GM18873 (cell line): Measurements from ENCODE around the gene HNRNPLL.

Experiments
- ATAC-seq: cut with Tn5 transposase; IDR thresholded peaks from one replicate; pipeline ENCODE4 v1.9.1; 2021; ENCODE audit warnings: mild to moderate bottlenecking, moderate library complexity, moderate number of reproducible peaks; ENCODE audit not compliant: unreplicated experiment, low FRiP score

The HNRNPLL gene

DNA sequence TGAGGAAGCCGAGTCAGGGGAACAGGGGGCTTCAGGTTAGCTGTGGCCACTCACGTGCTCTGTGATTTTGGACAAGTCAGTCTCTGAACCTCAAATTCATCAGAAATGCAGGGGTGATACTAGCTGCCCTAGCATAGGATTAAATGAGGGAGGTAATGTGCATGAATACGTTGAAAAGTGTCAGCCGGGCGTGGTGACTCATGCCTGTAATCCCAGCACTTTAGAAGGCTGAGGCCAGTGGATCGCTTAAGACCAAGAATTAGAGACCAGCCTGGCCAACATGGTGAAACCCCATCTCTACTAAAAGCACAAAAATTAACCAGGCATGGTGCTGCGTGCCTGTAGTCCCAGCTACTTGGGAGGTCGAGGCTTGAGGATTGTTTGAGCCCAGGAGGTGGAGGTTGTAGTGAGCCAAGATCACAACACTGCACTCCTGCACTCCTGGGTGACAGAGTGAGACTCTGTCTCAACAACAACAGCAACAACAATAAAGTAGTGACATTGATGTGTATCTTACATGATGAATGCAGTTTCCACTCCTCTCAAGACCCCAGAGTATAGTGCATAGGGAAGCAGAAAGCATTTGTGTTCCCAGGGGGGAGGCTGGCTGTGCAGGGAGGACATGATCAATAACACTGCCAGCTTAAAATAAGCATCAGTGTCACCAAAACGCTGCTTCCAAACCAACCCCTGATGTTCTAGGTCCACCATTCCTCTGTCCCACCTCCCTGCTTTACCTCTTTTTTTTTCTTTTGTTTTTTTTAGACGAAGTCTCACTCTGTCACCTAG, 68.8 kb downstream of the HNRNPLL start:
- ATAC-seq: no peak

- ATAC-seq: peak; percentile 96
Observed at GRCh38 chr2:38533180-38533579, 69.5 kb downstream of the HNRNPLL start.

DNA sequence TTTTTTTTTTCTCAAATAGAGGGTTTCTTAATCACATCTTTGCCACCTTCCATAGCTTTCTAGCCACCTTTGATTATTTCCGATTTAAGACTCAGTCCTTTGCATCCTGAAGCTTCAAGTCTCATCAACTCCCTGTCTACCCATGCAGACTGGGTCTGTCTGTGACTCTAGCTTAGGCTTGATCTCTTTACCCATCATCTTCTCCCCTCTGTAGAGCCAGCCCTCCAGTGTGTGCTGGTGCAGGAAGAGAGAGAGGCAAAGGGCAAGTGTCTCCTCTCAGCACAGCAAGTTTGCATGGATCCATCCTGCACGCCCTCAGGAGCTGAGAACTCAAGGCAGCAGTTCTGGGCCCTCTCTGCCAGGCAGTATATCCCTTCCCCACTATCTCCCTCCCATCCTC, 70.4 kb downstream of the HNRNPLL start:
- ATAC-seq: no peak

DNA sequence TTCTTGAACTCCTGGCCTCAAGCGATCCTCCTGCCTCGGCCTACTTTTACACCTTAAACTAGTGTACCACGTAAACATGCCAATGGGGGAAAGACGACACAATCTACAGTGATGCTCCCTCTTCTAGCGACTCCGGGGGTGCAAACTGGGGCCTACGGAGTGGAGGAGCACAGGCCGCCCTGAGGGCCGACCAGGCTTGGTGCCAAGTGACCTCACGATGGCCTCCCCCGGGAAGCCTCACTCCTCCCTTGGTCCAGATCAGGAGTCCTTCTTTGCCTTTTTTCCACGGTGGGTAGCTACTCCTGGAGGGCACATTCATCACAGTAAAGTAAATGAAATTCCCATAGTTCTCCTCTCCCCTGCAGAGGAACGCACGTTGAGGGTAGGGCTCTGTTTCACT, 73.5 kb downstream of the HNRNPLL start:
- no peak for ATAC-seq

- ATAC-seq: no peak
Observed at GRCh38 chr2:38528534-38528933, 74.2 kb downstream of the HNRNPLL start.

GRCh38 chr2:38528008-38528442, 74.7 kb downstream of the HNRNPLL start:
- no peak for ATAC-seq

DNA sequence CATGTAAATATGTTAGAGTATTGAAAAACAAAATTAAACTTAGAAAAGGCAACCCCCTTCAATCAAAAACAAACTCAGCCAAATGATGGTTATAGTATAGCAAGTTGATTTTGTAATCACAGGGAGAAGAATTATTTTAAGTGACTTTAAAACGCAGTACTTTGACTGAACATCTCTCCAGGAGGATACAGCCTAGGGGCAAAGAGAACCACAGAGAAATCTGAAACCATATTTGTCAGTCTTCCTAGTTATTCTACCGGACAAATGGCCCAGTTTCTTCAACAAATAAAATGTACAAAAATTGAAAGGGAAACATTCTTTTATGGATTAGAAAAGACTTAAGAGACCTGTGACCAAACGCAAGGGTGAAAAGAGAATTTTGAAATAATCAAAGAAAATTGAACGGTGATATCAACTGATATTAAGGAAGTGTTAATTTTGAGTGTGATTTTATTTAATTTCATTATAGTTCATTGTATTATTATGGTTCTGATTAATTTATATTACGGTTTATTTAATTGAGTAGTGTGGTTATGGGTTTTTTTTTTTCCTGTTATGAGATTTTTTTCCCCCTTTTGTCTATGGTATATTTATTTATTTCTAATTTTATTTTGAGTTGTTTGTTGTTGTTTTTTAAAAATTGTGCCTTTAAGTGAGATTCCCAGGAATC, 75.3 kb downstream of the HNRNPLL start:
- ATAC-seq: no peak

DNA sequence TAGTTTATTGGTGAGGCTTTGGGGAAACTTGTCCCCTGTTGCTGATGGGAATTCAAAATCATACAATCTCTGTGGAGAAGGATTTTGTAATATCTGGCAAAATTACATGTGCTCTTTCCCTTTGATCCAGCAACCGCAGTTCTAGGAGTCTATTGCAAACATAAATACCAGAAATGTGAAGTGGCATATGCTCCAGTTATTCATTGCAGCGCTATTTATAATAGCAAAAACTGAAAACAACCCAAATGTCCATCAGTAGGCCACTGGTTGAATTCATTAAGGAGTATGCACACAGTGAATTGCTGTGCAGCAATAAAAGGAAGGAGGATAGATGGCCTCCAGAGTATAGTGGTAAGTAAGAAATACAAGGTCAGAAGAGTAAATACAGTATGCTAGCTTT, 76.5 kb downstream of the HNRNPLL start:
- no peak for ATAC-seq

- ATAC-seq: no peak
Observed at GRCh38 chr2:38524580-38524979, 78.1 kb downstream of the HNRNPLL start.

DNA sequence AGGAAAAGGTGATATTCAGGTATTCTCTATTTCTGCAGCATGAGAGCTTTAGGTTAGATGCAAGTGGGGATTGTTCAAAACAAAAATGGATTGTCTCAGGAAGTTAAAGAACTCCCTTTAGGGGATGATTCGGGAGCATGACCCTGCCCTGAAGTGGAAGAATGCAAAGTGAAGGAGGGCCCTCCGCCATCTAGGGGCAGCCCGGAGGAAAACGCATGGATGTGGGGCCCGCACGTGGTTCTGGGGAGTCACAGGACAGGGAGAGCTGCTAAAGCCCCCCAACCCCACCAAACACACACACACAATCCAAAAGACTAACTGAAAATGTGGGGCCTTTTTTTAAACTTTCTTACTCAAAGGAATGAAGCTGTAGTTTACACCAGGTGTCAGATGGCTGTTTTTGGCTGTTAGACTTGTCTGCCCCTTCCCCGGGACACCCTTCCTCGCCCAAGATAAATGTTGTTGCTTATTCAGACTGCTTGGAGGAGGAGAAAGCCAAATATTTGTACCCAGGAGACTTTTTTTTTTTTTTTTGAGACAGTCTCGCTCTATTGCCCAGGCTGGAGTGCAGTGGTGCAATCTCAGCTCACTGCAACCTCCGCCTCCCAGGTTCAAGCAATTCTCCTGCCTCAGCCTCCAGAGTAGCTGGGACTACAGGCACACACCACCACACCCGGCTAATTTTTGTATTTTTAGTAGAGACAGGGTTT, 78.8 kb downstream of the HNRNPLL start:
- ATAC-seq: no peak

- no peak for ATAC-seq
Observed at GRCh38 chr2:38522754-38523349, 79.9 kb downstream of the HNRNPLL start.

DNA sequence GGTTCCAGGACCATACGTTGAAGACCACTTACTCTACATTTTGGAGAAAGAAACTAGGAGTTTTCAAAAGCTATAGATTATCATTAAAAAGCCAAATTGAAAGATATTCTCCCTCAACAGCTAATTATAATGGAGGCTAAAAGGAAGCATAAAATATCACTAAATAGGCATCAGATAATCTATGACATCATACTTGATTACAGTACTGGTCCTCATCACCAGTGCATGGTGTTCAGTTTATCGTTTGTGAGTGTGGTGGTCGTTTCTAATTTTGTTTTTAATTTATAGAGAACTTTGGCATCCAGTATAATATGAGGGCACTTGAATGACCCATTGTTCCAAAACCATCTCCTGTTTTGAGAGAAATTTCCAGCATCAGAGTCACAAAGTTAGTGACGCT, 80.9 kb downstream of the HNRNPLL start:
- no peak for ATAC-seq

- no peak for ATAC-seq
Observed at GRCh38 chr2:38517284-38517683, 85.4 kb downstream of the HNRNPLL start.

DNA sequence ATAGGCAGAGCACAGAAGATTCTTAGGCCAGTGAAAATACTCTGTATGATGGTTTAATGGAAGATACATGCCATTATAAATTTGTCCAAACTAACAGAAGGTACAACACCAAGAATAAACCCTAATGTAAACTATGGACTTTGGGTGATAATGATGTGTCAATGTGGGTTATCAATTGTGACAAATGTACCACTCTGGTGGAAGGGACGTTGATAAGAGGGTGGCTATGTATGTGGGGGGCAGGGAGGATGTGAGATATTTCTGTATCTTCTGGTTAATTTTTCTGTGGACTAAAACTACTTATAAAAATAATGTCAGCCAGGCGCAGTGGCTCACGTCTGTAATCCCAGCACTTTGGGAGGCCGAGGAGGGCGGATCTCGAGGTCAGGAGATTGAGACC, 86.2 kb downstream of the HNRNPLL start:
- ATAC-seq: no peak

DNA sequence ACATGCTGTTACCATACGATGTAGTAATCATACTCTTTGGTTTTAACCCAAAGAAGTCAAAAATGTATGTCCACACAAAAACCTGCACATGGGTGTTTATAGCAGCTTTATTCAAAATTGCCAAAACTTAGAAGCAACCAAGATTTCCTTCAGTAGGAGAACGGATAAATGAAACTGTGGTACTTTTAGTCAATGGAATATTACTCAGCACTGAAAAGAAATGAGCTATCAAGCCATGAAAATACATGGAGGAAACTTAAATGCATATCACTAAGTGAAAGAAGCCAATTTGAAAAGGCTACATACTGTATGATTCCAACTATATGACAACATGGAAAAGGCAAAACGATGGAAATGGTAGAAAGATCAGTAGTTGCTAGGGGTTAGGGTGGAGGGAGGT, 86.6 kb downstream of the HNRNPLL start:
- ATAC-seq: no peak

DNA sequence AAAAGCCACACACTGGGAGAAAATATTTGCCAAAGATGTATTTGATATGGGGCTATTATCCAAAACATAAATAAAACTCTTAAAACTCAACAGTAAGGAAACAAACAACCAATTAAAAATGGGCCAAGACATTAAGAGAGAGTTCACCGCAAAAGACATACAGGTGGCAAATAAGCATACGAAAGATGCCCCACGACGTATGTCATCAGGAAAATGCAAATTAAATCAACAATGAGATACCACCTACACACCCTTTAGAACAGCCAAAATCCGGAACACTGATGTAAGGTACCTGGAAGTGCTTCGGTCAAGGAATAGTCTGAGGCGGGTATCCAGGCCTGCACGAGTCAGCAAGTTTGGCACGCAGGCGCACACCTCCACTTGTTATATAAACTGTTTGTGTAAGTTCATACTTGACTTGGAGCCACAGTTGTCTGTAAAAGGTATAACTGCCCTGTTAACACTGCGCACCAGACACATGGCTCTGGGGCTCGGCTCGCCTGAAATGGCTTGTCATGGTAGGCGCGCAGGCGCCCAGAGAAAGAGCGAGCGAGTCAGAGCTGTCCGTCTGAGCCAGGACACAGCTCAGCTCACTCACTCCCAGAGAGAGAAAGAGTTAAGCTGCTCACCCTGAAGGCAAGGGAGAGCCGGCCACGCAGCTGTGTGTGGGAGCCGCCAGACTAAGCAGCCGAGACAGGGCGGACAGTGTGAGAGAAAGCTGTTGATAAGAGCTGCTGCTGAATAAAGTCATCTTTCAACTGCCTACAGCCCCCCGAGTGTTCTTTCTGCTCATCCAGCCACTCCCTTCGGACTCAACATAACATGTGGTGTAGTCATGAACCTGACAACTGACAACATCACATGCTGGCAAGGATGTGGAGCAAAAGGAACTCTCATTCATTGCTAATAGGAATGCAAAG, 87.3 kb downstream of the HNRNPLL start:
- no peak for ATAC-seq

- ATAC-seq: no peak
Observed at GRCh38 chr2:38514603-38515154, 88.0 kb downstream of the HNRNPLL start.

GRCh38 chr2:38512211-38512610, 90.5 kb downstream of the HNRNPLL start:
- no peak for ATAC-seq
